GM18867 (cell line): ENCODE measurements around the gene NPC1.
A peak's percentile ranks its signal among the peaks of the same experiment; 100 is the strongest.
"Not testable (repeated sequence)": the region's sequence is repeated elsewhere in the genome, so short reads cannot be mapped to it uniquely, and the experiment has no call there.

ENCODE experiments used
- ATAC-seq: cut with Tn5 transposase; IDR thresholded peaks from one replicate; pipeline ENCODE4 v1.9.1; 2021; ENCODE audit warnings: mild to moderate bottlenecking, moderate library complexity; ENCODE audit not compliant: unreplicated experiment

NPC1 gene

GRCh38 chr18:23494992-23495391, 91.3 kb downstream of the NPC1 start:
- ATAC-seq: no peak

GRCh38 chr18:23493654-23494053, 92.7 kb downstream of the NPC1 start:
- no peak for ATAC-seq

GRCh38 chr18:23489586-23489985, 96.7 kb downstream of the NPC1 start:
- not testable (repeated sequence) for ATAC-seq

GRCh38 chr18:23487738-23488570, 98.4 kb downstream of the NPC1 start:
- peak; percentile 79 for ATAC-seq

- ATAC-seq: no peak
Measured at GRCh38 chr18:23485386-23485785, 100.9 kb downstream of the NPC1 start.

- ATAC-seq: no peak
Measured at GRCh38 chr18:23484561-23485182, 101.6 kb downstream of the NPC1 start.
